Measurements from ENCODE around the gene KLF1. TPM values are rescaled to one million over a fixed set of nuclear protein-coding genes. Genes with fewer than 3 reads are reported as not detected.

Gene KLF1
- total and polyA plus RNA-seq, 2 donors (not counting 1 experiment from before 2014, with no cell fraction given) = not detected

GRCh38 chr19:12838182-12838885, 48.7 kb downstream of the KLF1 start, which contains the start of gene MAST1:
Gene MAST1, plus strand, starts transcription at chr19:12838515. Its CDS starts 58 bp downstream, at chr19:12838573.
- no peaks in the 10 kb centered on the region for H3K36me3 ChIP-seq (ENCODE audit: control insufficient read depth, insufficient read depth, low read length)
- H4K20me1 ChIP-seq (ENCODE audit: control insufficient read depth, extremely low read depth, insufficient read depth, low read length) = no peaks in the 10 kb centered on the region
- no peak within 1 kb of the TSS for H3K9ac ChIP-seq (ENCODE audit: insufficient read depth, low read length)
- peak within 1 kb of the TSS in 2 of 4 experiments; percentile 16 to 28 for H3K4me3 ChIP-seq (replicated peaks in 1 of 4; ENCODE audit: control extremely low read depth in 1 of 4, insufficient read depth in 1 of 4, low read depth in 3 of 4, low read length in 4 of 4)
- peaks cover 3% of the 10 kb centered on the region for H3K4me1 ChIP-seq (ENCODE audit: control insufficient read depth, extremely low read depth, insufficient read depth, low read length)
- no peak for DNase-seq (ENCODE audit: low read depth in 2 of 2)
- peak; percentile 87 for TF ChIP-seq EZH2 (IDR thresholded peaks at IDR 0.05; ENCODE audit: low read length, missing control alignments)
- TF ChIP-seq, protein P1, sequence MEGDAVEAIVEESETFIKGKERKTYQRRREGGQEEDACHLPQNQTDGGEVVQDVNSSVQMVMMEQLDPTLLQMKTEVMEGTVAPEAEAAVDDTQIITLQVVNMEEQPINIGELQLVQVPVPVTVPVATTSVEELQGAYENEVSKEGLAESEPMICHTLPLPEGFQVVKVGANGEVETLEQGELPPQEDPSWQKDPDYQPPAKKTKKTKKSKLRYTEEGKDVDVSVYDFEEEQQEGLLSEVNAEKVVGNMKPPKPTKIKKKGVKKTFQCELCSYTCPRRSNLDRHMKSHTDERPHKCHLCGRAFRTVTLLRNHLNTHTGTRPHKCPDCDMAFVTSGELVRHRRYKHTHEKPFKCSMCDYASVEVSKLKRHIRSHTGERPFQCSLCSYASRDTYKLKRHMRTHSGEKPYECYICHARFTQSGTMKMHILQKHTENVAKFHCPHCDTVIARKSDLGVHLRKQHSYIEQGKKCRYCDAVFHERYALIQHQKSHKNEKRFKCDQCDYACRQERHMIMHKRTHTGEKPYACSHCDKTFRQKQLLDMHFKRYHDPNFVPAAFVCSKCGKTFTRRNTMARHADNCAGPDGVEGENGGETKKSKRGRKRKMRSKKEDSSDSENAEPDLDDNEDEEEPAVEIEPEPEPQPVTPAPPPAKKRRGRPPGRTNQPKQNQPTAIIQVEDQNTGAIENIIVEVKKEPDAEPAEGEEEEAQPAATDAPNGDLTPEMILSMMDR (conservative IDR thresholded peaks at IDR 0.05 in 1 of 2, IDR thresholded peaks at IDR 0.05 in 1 of 2; ENCODE audit: low read depth in 1 of 2, low read length in 2 of 2) = no peak
- no peaks in the 10 kb centered on the region for H3K79me2 ChIP-seq (ENCODE audit: control insufficient read depth, insufficient read depth, low read length)
- H3K4me2 ChIP-seq (ENCODE audit: extremely low read depth, insufficient read depth, low read length) = peak within 1 kb of the TSS; percentile 35
- H3K27ac ChIP-seq (ENCODE audit: insufficient read depth, low read length) = no peak within 1 kb of the TSS
- H3K27me3 ChIP-seq (ENCODE audit: control insufficient read depth, insufficient read depth, low read length) = peaks cover 66% of the 10 kb centered on the region
- no peaks in the 10 kb centered on the region for H3K9me3 ChIP-seq (ENCODE audit: control insufficient read depth, insufficient read depth, low read depth, low read length)
- H2AFZ ChIP-seq (ENCODE audit: low read length) = no peak within 1 kb of the TSS

- H3K4me2 ChIP-seq (ENCODE audit: extremely low read depth, insufficient read depth, low read length) = no peak overlapping the region
- peaks cover 71% of the 10 kb centered on the region for H3K27me3 ChIP-seq (ENCODE audit: control insufficient read depth, insufficient read depth, low read length)
- no peaks in the 10 kb centered on the region for H3K9me3 ChIP-seq (ENCODE audit: control insufficient read depth, insufficient read depth, low read depth, low read length)
- no peak overlapping the region for H3K9ac ChIP-seq (ENCODE audit: insufficient read depth, low read length)
- no peak overlapping the region for H3K27ac ChIP-seq (ENCODE audit: insufficient read depth, low read length)
- H3K4me3 ChIP-seq (replicated peaks in 1 of 4; ENCODE audit: control extremely low read depth in 1 of 4, insufficient read depth in 1 of 4, low read depth in 3 of 4, low read length in 4 of 4) = no peak overlapping the region
- no peak for DNase-seq (ENCODE audit: low read depth in 2 of 2)
- H2AFZ ChIP-seq (ENCODE audit: low read length) = no peak overlapping the region
- H3K4me1 ChIP-seq (ENCODE audit: control insufficient read depth, extremely low read depth, insufficient read depth, low read length) = peaks cover 3% of the 10 kb centered on the region
- no peaks in the 10 kb centered on the region for H3K36me3 ChIP-seq (ENCODE audit: control insufficient read depth, insufficient read depth, low read length)
- no peaks in the 10 kb centered on the region for H4K20me1 ChIP-seq (ENCODE audit: control insufficient read depth, extremely low read depth, insufficient read depth, low read length)
- no peaks in the 10 kb centered on the region for H3K79me2 ChIP-seq (ENCODE audit: control insufficient read depth, insufficient read depth, low read length)
- TF ChIP-seq, protein P1 (conservative IDR thresholded peaks at IDR 0.05 in 1 of 2, IDR thresholded peaks at IDR 0.05 in 1 of 2; ENCODE audit: low read depth in 1 of 2, low read length in 2 of 2) = no peak
- no peak for TF ChIP-seq EZH2 (IDR thresholded peaks at IDR 0.05; ENCODE audit: low read length, missing control alignments)
Measured at GRCh38 chr19:12837225-12837624, 49.8 kb downstream of the KLF1 start.

GRCh38 chr19:12836529-12836863, 50.5 kb downstream of the KLF1 start:
- H4K20me1 ChIP-seq (ENCODE audit: control insufficient read depth, extremely low read depth, insufficient read depth, low read length) = no peaks in the 10 kb centered on the region
- peaks cover 67% of the 10 kb centered on the region for H3K27me3 ChIP-seq (ENCODE audit: control insufficient read depth, insufficient read depth, low read length)
- TF ChIP-seq EZH2 (IDR thresholded peaks at IDR 0.05; ENCODE audit: low read length, missing control alignments) = peak; percentile 4
- TF ChIP-seq, protein P1 (conservative IDR thresholded peaks at IDR 0.05 in 1 of 2, IDR thresholded peaks at IDR 0.05 in 1 of 2; ENCODE audit: low read depth in 1 of 2, low read length in 2 of 2) = no peak
- H3K9me3 ChIP-seq (ENCODE audit: control insufficient read depth, insufficient read depth, low read depth, low read length) = no peaks in the 10 kb centered on the region
- no peak overlapping the region for H3K9ac ChIP-seq (ENCODE audit: insufficient read depth, low read length)
- H3K4me1 ChIP-seq (ENCODE audit: control insufficient read depth, extremely low read depth, insufficient read depth, low read length) = peaks cover 3% of the 10 kb centered on the region
- no peak overlapping the region for H3K27ac ChIP-seq (ENCODE audit: insufficient read depth, low read length)
- no peak overlapping the region for H2AFZ ChIP-seq (ENCODE audit: low read length)
- H3K36me3 ChIP-seq (ENCODE audit: control insufficient read depth, insufficient read depth, low read length) = no peaks in the 10 kb centered on the region
- H3K79me2 ChIP-seq (ENCODE audit: control insufficient read depth, insufficient read depth, low read length) = no peaks in the 10 kb centered on the region
- H3K4me3 ChIP-seq (replicated peaks in 1 of 4; ENCODE audit: control extremely low read depth in 1 of 4, insufficient read depth in 1 of 4, low read depth in 3 of 4, low read length in 4 of 4) = no peak overlapping the region
- DNase-seq (ENCODE audit: low read depth in 2 of 2) = no peak
- no peak overlapping the region for H3K4me2 ChIP-seq (ENCODE audit: extremely low read depth, insufficient read depth, low read length)
